Skeletal muscle tissue (tissue), 4 donors: ENCODE results near the gene ITGB3. TPM values are rescaled to one million over a fixed set of nuclear protein-coding genes. Genes with fewer than 3 reads are reported as not detected.

Experiments used
- H3K27ac ChIP-seq: one replicate; pipeline ENCODE4 v1.7.0; 2013; ENCODE audit warnings: mild to moderate bottlenecking, low read depth, low read length, inconsistent platforms
- H3K27me3 ChIP-seq, 3 donors: one replicate each; pipeline ENCODE4 v1.7.0; 2013; ENCODE audit warnings: low read length in 3 of 3; ENCODE audit not compliant: control insufficient read depth in 3 of 3, insufficient read depth in 3 of 3
- H3K36me3 ChIP-seq, 3 donors: one replicate each; pipeline ENCODE4 v1.7.0; 2013; ENCODE audit warnings: low read length in 3 of 3; ENCODE audit not compliant: control insufficient read depth in 3 of 3, insufficient read depth in 3 of 3
- H3K4me1 ChIP-seq, 3 donors: one replicate each; pipeline ENCODE4 v1.7.0; 2013; ENCODE audit warnings: low read length in 3 of 3, mild to moderate bottlenecking in 3 of 3; ENCODE audit not compliant: control insufficient read depth in 3 of 3, insufficient read depth in 3 of 3
- H3K4me3 ChIP-seq, 3 donors: one replicate each; pipeline ENCODE4 v1.7.0; 2013; ENCODE audit warnings: low read length in 3 of 3
- H3K9ac ChIP-seq, 3 donors: one replicate each; pipeline ENCODE4 v1.7.0; 2013; ENCODE audit warnings: low read length in 3 of 3, mild to moderate bottlenecking in 3 of 3, moderate library complexity in 2 of 3, low read depth in 1 of 3
- H3K9me3 ChIP-seq, 3 donors: one replicate each; pipeline ENCODE4 v1.7.0; 2013; ENCODE audit warnings: low read length in 3 of 3; ENCODE audit not compliant: control insufficient read depth in 3 of 3
- total RNA-seq: library from RNA; depleted of rRNA; stranded (reverse); fragments of >200 nt; gene quantifications from one replicate; pipeline ENCODE4 v1.2.3, GENCODE V29; 2014
- donor health status: Osteomylitis.

The ITGB3 gene
- total RNA-seq, 1 donor from 2014 or later, result 11.0 TPM

DNA sequence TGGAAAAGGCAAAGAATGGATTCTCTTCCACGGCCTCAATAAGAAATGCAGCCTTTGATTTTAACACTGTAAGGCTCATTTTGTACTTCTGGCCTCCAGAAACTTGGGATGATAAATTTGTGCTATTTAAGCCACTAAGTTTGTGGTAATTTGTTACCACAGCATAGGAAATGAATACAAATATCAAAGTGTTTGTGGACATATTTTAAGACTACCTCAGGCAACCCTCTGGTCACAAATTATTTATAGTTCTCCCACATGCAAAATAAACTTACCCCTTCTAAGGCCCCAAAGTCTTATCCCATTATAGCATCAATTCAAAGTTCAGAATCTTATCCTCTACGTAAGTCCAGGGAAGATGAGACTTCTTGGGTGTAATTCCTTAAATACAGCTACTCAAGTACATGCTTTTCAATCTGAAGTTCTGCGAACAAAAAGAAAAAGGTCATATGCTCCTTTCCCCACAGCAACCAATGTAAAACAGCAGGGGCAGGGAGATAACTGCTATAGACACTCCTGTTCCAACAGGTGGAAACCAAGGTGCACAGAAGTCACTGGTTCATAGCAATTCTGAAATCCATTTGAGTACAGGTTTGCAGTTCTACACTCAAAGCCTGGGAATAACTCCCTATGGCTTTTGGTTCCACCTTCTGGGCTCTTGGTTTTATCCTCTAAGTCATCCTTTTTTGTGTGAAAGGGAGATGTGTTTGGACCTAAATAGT, 64.7 kb downstream of the ITGB3 start:
- Histone ChIP-seq H3K4me1 (peaks cover 0 to 6% (median 6%) of the 10 kb centered on the region in 3 donors), H3K27me3 (no peaks in the 10 kb centered on the region)

DNA sequence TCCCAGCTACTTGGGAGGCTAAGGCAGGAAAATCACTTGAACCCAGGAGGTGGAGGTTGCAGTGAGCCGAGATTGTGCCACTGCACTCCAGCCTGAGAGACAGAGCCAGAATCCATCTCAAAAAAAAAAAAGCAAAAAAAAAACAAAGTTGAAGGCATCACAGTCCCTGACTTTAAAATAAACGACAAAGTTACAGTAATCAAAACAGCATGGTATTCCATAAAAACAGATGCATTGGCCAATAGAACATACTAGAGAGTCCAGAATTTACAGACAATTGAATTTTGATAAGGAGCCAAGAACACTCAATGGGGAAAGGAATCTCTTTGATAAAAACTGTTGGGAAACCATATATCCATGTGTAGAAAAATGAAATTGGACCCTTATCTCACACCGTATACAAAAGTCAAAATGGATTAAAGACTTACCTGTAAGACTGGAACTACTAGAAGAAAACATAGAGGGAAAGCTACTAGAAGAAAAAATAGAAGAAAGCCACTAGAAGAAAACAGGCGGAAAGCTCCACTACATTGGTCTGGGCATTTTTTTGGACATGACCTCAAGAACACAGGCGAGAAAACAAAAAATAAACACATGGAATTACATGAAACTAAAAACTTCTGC, 67.4 kb downstream of the ITGB3 start:
- Histone ChIP-seq H3K27ac (no peak overlapping the region), H3K9me3 (peaks cover 0 to 2% (median 2%) of the 10 kb centered on the region in 3 donors), H3K9ac (no peak overlapping the region), H3K4me3 (no peak overlapping the region), H3K36me3 (no peaks in the 10 kb centered on the region), H3K27me3 (peaks cover 0 to 6% (median 5%) of the 10 kb centered on the region in 3 donors), H3K4me1 (peaks cover 0 to 14% (median 5%) of the 10 kb centered on the region in 3 donors)

More for the DNA sequence above, 64.7 kb downstream of the ITGB3 start:
- H3K9me3 ChIP-seq, result peaks cover 0 to 2% (median 2%) of the 10 kb centered on the region in 3 donors
- no peak overlapping the region for H3K9ac ChIP-seq
- H3K4me3 ChIP-seq, result no peak overlapping the region
- no peak overlapping the region for H3K27ac ChIP-seq
- no peaks in the 10 kb centered on the region for H3K36me3 ChIP-seq

DNA sequence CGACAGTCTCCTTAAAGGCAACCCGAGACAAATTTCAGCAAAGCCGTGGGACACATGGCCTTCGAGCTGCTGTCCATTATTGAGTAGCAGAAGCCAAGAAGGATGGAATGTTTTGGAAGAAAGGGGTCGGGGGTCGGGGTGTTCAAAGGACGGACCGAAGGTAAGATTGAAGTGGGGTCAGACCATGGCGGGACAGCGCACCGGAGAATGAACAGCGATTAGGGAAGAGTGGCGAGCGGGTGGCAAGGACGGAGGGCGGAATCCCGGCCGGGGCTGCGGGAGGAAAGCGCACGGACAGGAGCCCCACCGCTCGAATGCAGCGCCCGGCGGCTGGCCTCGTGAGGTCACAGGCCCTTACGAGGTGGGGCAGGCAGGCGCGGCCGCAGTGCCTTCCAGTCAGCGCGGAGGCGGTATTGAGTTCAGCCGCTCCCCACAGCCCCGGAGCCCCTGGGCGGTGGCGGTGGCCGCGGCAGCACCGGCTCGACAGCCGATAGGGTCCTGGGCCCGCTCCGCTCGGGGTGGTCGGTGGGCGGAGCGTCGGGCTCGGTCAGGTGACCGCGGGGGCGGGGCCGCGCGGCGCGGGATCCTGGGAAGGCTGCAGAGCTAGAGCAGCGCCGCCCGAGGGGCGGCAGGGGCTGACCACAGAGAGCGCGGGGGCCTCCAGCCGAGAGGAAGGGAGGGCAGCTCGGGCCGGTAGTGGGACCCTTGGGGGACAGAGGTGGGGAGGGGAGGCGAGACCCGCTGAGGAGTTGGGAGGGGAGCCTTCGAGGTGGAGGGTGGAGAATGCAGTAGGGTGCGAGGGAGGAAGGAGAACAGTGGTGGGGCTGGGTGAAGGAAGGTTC, 70.0 kb downstream of the ITGB3 start, which contains the start of gene EFCAB13:
TSS of gene EFCAB13 (plus strand) at position 574 of the 842 bp plus-strand sequence. CDS start 4,399 bp downstream, outside the sequence.
- Histone ChIP-seq H3K27me3 (peaks cover 0 to 6% (median 5%) of the 10 kb centered on the region in 3 donors), H3K27ac (peak within 1 kb of the TSS; percentile 85), H3K9ac (peak within 1 kb of the TSS; percentile 57 to 84 (median 80)), H3K36me3 (no peaks in the 10 kb centered on the region), H3K4me1 (peaks cover 0 to 14% (median 5%) of the 10 kb centered on the region in 3 donors), H3K4me3 (peak within 1 kb of the TSS; percentile 81 to 83 (median 82)), H3K9me3 (peaks cover 0 to 2% (median 2%) of the 10 kb centered on the region in 3 donors)

DNA sequence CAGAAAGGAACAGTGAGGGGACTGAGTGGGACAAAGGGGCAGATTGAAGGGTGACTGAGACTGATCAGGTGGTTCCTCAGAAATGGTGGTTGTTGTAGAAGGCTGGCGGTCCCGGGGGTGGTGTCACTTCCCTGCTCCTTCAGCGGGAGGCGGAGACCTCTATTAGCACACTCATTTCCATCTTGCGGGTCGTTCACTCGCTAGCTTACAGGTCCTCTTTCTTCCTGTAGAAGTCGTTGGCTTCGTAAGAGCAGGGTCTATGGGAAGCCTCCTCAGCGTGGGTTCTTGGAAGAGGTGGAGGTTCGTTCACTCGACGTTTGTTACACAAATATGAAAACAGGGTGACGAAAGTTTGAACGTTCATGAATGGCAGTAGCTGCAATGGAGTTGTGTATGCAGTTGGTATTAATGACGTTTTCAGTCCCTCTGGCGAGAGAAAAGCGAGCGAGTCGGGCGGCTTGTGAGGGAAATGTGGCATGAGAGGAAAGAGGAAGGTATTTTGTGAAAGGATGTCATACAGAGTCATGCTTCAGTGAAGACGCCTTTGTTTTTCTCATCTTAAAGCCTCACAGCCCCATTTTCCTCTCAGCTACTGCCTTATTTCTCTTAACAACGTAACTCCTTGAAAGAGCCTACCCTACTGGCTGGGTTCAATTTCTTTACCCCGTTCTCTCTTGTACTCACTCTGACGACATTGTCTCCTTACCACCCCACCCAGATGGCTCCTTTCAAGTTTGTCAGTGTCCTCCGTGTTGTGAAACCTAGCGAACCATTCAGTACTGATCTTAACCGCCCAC, 70.8 kb downstream of the ITGB3 start:
- H3K9ac ChIP-seq, result peak overlapping the region; percentile 57 to 84 (median 67)
- H3K27me3 ChIP-seq, result peaks cover 0 to 6% (median 5%) of the 10 kb centered on the region in 3 donors
- no peaks in the 10 kb centered on the region for H3K36me3 ChIP-seq
- peak overlapping the region; percentile 85 for H3K27ac ChIP-seq
- peaks cover 0 to 2% (median 2%) of the 10 kb centered on the region in 3 donors for H3K9me3 ChIP-seq
- H3K4me1 ChIP-seq, result peaks cover 0 to 14% (median 5%) of the 10 kb centered on the region in 3 donors
- peak overlapping the region; percentile 81 to 83 (median 82) for H3K4me3 ChIP-seq

DNA sequence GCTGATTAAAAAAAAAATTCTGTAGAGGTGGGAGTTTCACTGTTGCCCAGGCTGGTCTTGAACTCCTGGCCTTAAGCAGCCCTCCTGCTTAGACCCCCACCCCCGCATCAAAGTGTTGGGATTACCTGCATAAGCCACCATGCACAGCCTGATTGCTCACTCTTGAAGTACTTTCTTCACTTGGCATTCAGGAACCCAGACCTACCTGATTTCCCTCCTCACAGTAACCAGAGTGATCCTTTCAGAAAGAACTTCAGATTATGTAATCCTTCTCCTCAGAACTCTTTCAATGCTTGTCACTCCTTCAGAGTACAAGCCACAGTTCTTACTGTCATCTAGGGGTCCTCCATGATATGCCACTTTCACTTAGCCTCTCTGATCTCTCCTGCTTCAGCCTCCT, 71.5 kb downstream of the ITGB3 start:
- no peak overlapping the region for H3K4me3 ChIP-seq
- H3K27me3 ChIP-seq, result peaks cover 0 to 6% (median 5%) of the 10 kb centered on the region in 3 donors
- H3K27ac ChIP-seq, result no peak overlapping the region
- peaks cover 0 to 14% (median 5%) of the 10 kb centered on the region in 3 donors for H3K4me1 ChIP-seq
- H3K36me3 ChIP-seq, result no peaks in the 10 kb centered on the region
- peaks cover 0 to 2% (median 2%) of the 10 kb centered on the region in 3 donors for H3K9me3 ChIP-seq
- H3K9ac ChIP-seq, result no peak overlapping the region

DNA sequence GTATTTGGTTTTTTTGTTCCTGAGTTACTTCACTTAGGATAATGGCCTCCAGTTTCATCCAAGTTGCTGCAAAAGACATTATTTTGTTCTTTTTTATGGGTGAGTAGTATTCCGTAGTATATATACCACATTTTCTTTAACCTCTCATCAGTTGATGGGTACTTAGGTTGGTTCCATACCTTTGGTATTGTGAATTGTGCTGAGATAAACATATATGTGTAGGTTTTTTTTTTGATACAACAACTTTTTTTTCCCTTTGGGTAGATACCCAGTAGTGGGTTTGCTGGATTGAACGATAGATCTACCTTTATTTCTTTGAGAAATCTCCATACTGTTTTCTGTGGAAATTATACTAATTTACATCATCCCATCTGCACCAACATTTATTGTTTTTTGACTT, 76.9 kb downstream of the ITGB3 start:
- Histone ChIP-seq H3K27me3 (no peaks in the 10 kb centered on the region), H3K27ac (no peak overlapping the region), H3K9me3 (no peaks in the 10 kb centered on the region), H3K36me3 (no peaks in the 10 kb centered on the region), H3K9ac (no peak overlapping the region), H3K4me1 (no peaks in the 10 kb centered on the region), H3K4me3 (no peak overlapping the region)

DNA sequence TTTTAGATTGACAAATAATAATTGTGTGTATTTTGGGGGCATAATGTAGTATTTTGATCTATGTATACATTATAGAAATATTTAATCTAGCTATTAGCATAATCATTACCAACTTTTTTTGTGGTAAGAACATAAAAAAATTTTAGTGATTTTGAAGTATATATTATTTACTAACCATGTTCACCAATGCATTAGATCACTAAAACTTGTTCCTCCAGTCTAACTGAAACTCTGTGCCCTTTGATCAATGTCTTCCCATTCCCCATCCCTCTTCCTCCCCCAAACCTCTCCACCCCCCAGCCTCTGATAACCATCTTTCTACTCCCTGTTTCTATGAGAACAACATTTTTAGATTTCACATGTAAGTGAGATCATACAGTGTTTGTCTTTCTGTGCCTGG, 78.7 kb downstream of the ITGB3 start:
- Histone ChIP-seq H3K9me3 (no peaks in the 10 kb centered on the region), H3K27ac (no peak overlapping the region), H3K4me3 (no peak overlapping the region), H3K4me1 (no peaks in the 10 kb centered on the region), H3K36me3 (no peaks in the 10 kb centered on the region), H3K27me3 (no peaks in the 10 kb centered on the region), H3K9ac (no peak overlapping the region)

DNA sequence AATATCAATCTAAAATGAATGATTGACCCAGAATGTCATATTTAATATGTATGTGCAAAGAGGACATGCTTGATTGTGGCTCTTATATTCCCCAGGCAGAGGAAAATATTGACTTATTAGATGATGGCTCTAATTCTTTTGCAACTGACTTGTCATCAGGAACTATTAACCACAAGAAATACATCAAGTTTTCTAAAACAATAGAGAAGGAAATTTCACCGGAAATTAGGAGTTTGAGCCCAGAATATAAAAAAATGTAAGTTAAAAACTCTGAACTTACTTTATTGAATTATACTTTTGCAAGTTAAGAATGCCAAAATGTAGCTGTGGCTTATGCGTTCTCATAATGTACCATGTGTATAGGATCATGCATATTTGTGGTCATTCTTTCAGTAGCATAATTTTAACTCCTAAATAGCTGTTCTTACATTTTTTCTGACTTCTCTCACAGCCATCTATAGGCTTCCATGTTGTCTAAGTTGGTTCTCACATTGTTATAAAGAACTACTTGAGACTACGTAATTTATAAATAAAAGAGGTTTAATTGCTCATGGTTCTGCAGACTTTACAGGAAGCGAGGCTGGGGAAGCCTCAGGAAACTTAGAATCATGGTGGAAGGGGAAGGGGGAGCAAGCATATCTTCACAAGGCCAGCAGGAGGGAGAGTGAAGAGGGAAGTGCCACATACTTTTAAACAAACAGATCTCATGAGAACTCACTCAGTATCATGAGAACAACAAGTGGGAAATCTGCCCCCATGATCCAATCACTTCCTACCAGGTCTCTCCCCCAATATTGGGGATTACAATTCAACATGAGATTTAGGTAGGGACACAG, 81.7 kb downstream of the ITGB3 start:
- no peak overlapping the region for H3K27ac ChIP-seq
- H3K4me1 ChIP-seq, result no peaks in the 10 kb centered on the region
- no peaks in the 10 kb centered on the region for H3K9me3 ChIP-seq
- no peaks in the 10 kb centered on the region for H3K36me3 ChIP-seq
- no peak overlapping the region for H3K9ac ChIP-seq
- H3K27me3 ChIP-seq, result no peaks in the 10 kb centered on the region
- H3K4me3 ChIP-seq, result no peak overlapping the region
